GM12873 (cell line): ENCODE results near the gene FGD1.

Source experiments
- TF ChIP-seq, protein P1 (sequence below): IDR thresholded peaks from 2 replicates; pipeline ENCODE4 v1.5.1; 2012; ENCODE audit warnings: low read depth, mild to moderate bottlenecking, moderate library complexity, low read length, control low read depth; ENCODE audit not compliant: insufficient read depth; ENCODE audit errors: missing control alignments

FGD1 gene

GRCh38 chrX:54496936-54497335 is 902 bp upstream of the FGD1 start:
- TF ChIP-seq, protein P1, sequence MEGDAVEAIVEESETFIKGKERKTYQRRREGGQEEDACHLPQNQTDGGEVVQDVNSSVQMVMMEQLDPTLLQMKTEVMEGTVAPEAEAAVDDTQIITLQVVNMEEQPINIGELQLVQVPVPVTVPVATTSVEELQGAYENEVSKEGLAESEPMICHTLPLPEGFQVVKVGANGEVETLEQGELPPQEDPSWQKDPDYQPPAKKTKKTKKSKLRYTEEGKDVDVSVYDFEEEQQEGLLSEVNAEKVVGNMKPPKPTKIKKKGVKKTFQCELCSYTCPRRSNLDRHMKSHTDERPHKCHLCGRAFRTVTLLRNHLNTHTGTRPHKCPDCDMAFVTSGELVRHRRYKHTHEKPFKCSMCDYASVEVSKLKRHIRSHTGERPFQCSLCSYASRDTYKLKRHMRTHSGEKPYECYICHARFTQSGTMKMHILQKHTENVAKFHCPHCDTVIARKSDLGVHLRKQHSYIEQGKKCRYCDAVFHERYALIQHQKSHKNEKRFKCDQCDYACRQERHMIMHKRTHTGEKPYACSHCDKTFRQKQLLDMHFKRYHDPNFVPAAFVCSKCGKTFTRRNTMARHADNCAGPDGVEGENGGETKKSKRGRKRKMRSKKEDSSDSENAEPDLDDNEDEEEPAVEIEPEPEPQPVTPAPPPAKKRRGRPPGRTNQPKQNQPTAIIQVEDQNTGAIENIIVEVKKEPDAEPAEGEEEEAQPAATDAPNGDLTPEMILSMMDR, result no peak

DNA sequence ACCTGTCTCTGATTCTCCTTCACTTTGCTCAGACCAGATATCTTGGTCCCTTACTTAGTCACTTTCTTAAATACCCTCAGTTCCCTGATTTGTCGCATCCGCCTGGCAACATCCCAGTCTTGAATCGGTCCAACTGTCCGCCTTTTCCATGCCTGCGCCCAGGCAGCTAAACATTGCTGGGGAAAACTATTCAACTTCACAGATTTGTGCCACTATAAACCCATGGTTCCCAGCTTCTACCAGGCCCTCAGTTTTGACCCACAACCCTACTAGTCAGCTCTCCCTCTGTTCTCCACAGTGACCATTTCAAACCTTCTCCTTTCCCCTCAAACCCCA is 451 bp upstream of the FGD1 start:
- TF ChIP-seq, protein P1, result no peak

DNA sequence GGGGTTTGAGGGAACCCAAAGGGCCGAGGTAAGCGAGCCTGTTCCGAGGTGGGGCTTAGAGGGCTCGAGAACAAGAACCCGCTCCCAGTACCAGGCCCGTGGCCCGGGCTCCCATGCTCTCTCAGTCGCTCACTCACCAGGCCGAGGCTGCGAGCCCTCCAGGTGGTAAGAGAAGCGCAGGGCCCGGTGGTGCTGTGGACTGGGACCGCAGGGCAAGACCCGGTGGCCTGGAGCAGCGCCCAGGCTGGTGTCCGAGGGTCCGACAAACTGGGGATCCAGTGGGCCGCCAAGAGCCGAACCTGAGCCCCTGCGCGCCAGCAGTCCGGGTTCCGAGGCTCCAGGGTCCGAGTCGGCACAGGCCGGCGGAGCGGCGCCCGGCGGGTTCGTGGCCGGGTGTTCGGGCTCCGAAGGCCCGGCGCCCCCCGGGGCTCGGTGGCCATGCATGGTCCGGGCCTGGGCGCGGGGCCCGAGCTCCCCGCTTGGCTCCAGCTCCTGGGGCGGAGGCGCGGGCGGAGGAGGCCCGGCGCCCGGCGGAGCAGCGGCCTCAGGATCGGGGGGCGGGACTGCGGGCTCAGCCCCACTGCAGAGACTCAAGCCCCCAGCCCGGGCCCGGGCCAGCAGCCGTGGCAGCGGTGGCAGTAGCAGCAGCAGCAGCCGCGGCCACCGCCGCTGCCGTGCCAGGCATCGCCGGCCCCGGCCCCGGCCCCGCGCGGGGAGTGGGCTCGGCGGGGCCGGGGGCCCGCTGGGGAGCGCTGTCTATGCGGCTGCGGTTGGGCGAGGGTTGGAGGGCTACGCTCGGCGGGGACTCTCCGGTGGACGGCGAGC is 833 bp downstream of the FGD1 start:
- TF ChIP-seq, protein P1, result no peak

- TF ChIP-seq, protein P1, result no peak
These were observed 1.7 kb downstream of the FGD1 start for GRCh38 chrX:54494166-54494988.

- TF ChIP-seq, protein P1, result no peak
These were observed 3.7 kb downstream of the FGD1 start for GRCh38 chrX:54492340-54492739.

DNA sequence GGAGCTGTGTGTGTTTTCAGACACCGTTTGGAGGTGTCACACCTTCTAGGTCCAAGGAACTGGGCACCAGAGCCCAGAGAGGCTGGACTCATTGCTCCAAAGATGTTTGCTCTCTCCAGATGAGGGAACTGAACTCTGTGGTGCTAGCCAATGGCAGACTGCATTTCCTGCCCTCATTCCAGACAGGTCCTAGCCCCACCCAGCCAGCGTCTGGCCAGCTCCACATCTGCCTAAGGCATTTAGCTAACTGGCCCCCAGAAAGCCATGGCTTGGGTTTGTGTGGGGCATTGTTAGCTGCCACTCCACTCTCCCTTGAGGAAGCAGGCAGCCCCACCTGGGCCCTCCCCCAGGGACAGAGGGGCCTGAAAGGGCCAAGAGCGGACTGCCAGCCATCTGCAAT is 11.4 kb downstream of the FGD1 start:
- TF ChIP-seq, protein P1, result no peak

DNA sequence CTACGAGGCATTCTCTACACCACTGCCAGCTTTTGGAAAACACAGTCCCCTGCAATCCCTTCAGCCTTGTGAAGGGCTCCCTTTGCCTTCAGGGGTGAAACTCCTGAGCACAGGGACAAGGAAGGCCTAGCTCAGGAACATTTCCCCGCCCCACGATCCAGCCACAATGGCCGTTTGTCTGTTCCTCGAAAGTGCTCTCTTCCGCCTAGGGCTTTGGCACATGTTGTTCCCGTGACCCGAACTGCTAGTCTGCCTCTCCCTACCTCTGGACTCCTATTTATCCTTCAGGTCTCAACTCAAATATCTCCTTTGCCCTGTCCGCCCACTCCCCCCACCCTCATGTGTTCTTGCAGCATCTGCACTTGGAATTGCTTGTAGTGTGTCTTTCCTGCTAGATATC is 12.1 kb downstream of the FGD1 start:
- TF ChIP-seq, protein P1, result no peak
